Stimulated activated CD4-positive, alpha-beta T cell treated with anti-CD3 and anti-CD28 coated beads, Interleukin-15, amount 100 ng/mL, for 48 hours (primary cell): ENCODE data around the gene CCDC88C.
"Not testable (repeated sequence)": the region's sequence is repeated elsewhere in the genome, so short reads cannot be mapped to it uniquely, and the experiment has no call there.

Experiments used
- DNase-seq, 2 donors: peaks; one replicate each; pipeline ENCODE4 v3.0.0-alpha.2; 2020; ENCODE audit warnings: low read depth in 2 of 2

The CCDC88C gene

GRCh38 chr14:91417120-91417982 lies at the start of gene CCDC88C:
TSS of gene CCDC88C (minus strand) at chr14:91417820. CDS start at chr14:91417690, 130 bp downstream.
- peak; percentile 59 to 63 for DNase-seq

GRCh38 chr14:91466192-91466591 lies 48.6 kb upstream of the CCDC88C start:
- DNase-seq: no peak

- no peak for DNase-seq
Measured at GRCh38 chr14:91464615-91465205, 47.1 kb upstream of the CCDC88C start.

DNA sequence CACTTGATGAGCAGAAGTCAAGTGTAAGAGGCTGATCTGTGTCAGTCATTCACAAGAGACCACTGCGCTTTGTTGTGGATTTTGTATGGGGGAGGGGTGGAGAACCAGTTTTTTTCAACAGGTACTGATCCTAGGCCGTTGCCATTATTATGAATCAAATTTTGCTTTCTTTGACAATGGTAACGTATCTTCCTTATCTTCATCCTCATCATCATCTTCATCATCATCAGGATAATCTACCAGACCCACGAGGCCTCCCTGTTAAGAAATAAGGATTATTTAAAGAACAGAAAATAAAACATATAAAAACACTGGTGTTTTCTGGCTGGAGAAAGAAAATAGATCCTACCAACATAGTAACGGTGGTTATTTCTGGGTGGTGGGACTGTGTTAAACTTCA lies 41.0 kb upstream of the CCDC88C start:
- DNase-seq: no peak

GRCh38 chr14:91456283-91456682 lies 38.7 kb upstream of the CCDC88C start:
- DNase-seq: no peak

DNA sequence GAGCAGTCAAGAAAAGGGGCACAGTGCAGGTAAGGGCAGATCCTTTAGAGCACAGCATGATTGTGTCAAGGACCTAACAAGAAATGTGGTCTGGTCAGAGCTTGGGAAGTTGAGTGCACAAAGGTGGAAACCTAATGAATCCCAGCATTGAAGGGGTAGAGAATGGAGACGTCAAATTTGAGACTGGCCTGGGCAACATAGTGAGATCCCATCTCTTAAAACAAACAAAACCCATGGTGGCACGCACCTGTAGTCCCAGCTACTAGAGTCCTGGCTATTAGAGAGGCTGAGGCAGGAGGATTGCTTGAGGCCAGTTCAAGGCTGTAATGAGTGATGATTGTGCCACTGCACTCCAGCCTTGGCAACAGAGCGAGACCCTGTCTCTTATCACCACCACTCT lies 37.0 kb upstream of the CCDC88C start:
- DNase-seq: no peak

- DNase-seq: no peak
Measured at GRCh38 chr14:91454155-91454554, 36.5 kb upstream of the CCDC88C start.

DNA sequence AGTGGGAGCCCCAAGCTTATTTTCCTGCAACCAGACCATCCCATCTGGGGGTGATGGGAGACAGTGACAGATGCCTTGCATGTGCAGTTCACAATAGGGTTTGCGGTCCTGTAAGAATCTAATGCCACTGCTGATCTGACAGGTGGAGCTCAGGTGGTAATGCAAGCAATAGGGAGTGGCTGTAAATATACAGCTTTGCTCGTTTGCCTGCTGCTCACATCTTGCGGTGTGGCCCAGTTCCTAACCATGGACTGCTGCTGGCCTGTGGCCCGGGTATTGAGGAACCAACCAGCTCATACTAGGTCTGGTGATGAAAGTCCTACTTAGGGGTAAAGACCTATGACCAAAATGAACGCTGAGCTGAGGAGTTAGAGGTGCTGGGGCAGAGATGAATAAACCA lies 36.1 kb upstream of the CCDC88C start:
- no peak for DNase-seq

DNA sequence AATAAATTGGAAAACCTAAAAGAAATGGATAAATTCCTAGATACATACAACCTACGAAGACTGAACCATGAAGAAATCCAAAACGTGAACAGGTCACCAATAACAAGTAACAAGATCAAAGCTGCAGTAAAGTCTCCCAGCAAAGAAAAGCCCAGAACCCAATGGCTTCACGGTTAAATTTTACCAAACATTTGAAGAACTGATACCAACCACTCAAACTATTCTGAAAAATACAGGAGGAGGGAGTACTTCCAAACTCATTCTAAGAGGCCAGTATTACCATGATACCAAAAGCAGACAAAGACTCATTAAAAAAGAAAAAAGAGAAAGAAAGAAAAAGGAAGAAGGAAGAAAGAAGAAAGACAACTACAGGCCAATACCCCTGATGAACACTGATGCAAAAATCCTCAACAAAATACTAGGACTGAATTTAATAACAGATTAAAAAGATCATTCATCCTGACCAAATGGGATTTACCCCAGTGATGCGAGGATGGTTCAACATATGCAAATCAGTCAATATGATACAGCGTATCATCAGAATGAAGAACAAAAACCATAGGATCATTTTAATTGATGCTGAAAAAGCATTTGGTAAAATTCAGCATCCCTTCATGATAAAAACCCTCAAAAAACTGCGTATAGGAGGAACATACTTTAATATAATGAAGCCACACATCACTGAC lies 26.9 kb upstream of the CCDC88C start:
- no peak for DNase-seq

- no peak for DNase-seq
Measured at GRCh38 chr14:91439345-91439744, 21.7 kb upstream of the CCDC88C start.

GRCh38 chr14:91438845-91439244 lies 21.2 kb upstream of the CCDC88C start:
- DNase-seq: no peak

DNA sequence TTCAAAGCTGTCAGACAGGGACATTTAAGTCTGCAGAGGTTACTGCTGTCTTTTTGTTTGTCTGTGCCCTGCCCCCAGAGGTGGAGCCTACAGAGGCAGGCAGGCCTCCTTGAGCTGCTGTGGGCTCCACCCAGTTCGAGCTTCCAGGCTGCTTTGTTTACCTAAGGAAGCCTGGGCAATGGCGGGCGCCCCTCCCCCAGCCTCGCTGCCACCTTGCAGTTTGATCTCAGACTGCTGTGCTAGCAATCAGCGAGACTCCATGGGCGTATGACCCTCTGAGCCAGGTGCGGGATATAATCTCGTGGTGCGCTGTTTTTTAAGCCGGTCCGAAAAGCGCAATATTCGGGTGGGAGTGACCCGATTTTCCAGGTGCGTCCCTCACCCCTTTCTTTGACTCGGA lies 18.6 kb upstream of the CCDC88C start:
- not testable (repeated sequence) for DNase-seq

GRCh38 chr14:91429385-91429784 lies 11.8 kb upstream of the CCDC88C start:
- DNase-seq: no peak

- not testable (repeated sequence) for DNase-seq
Measured at GRCh38 chr14:91428931-91429330, 11.3 kb upstream of the CCDC88C start.

DNA sequence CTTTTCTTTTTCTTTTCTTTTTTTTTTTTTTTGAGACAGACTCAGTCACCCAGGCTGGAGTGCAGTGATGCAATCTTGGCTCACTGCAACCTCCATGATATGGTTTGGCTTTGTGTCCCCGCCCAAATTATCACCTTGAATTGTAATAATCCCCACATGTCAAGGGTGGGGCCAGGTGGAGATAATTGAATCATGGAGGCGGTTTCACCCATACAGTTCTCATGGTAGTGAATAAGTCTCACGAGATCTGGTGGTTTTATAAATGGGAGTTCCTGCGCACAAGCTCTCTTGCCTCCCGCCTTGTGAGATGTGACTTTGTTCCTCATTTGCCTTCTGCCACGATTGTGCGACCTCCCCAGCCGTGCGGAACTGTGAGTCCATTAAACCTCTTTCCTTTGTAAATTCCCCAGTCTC lies 7.9 kb upstream of the CCDC88C start:
- DNase-seq: not testable (repeated sequence)

DNA sequence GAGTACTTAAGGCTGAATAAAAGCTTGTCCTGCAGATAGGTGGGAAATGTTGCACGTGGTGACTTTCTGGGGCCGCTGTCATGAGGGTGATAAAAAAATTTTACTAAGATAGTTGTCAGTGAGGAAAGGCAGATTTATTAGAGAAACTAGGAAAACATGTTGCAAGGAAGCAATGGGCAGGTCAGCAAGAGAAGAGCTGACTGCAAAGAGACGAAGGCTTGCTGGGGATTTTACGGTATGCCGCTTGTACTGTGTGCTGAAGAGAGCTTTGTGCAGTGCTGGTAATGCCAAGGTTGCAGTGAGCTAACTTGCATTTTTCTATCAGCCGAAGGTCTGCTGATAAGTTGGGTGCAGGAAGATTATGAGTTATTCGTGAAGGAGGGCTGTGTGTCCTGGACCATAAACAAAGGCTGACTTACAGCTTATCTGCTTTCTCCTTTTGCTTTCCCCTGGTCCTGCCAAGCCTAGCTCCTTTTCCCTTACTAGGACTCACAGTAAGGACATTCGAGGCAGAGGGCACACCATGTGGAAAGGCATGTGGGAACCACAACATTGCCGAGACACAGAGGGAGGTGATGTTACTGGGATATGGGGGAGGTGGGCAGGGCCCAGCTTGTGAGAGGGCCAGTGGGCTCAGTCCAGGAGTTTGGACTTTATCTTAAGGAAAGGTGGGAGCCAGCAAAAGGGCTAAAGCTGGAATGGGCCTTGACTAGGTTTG lies 7.4 kb upstream of the CCDC88C start:
- no peak for DNase-seq

DNA sequence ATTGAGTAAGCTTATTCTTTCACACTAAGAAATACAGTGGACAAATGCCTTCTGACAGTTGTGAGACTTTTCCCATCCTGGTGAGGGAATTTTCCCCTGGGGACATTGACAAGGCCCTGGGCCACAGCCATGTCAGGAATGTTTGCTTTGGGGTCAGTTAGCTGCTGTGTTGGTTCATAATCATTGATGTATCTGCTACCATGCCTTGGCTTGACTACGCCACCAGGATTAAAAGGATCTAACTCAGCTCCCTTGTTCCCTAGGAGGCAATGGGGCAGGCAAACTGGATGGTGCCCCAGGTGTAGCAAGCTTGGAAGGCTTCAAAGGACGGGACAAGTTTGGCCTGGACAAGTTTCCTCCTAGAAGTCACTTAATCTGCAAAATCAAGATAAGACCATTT lies 3.1 kb upstream of the CCDC88C start:
- no peak for DNase-seq

- no peak for DNase-seq
Measured at GRCh38 chr14:91419451-91419850, 1.8 kb upstream of the CCDC88C start.

DNA sequence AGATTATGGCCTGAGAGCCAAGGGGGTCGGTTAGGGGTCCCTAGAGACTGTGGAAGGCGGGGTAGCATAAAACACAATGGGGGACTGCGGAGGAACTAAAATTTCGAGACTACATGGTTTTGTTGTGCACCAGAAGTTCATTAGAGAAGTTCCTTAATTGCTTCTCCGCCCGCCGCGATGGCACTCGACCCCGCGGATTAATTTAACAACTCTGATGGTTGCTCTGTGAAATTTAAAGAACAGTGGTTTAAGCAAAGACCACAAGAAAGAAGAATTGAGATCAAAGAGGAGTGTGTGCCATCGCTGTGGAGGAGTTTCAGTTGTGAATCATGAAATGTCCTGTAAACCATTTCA lies 1.4 kb upstream of the CCDC88C start:
- peak in 1 of 2 donors; percentile 52 for DNase-seq

DNA sequence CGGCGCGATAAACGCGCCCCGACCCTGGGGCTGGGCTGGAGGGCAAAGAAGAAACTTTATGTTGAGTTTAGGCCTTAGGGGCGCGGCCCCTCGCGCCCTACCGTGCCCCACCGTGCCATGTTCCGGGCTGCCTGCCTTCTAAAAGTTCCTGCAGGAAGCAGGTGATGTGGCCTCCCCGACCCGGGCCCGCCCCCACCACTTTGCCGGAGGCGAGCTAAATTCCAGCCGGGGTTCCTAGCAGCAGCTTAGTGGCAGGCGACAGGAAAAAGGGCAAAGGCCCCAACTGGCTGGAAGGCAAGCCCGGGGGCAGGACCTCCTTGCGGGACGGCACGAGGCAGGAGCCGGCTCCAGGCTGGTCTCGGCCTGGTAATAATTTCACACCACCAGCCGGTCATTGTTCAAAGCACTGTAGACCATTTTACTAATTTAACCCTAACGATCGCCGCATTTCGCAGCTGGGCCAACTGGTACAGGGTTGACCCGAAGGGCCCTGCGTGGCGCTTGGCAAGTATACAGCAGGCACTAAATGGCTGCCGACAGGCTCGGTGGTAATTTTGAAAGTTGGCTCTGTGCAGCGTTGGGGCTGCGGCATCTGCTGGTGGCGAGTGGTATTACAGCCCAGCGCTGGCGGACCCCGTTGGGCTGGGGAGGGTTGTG lies 895 bp upstream of the CCDC88C start:
- peak; percentile 67 to 77 for DNase-seq

GRCh38 chr14:91417983-91418386 lies 365 bp upstream of the CCDC88C start:
- no peak for DNase-seq

DNA sequence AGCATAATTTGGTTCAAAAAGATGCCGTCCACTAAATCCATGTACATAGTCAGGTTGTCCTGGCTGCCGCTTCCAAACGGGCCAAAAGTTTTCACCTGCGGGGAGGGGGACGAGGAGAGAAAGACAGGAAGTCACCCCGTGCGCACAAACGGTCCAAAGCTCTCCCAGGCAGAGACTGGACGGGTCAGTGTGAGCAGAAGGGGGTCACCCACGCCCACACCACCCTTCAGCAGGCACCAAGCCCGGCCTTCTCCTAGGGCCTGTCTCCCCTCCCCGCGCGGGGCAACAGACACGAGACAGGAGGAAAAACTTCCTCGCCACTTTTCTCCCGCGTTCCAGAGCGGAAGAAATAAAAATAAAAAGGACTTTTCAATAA lies 888 bp downstream of the CCDC88C start:
- no peak for DNase-seq
